Prostate gland (tissue), 2 donors: ENCODE measurements around the gene PDGFRB. TPM values are rescaled to one million over a fixed set of nuclear protein-coding genes. Genes with fewer than 3 reads are reported as not detected.

Experiments
- DNase-seq: peaks from one replicate; pipeline ENCODE4 v3.0.0-alpha.2; 2019; ENCODE audit warnings: low spot score
- H3K27ac ChIP-seq, 2 donors: fragments of 200-600 bp; sonication (generic); 2 replicates each; pipeline ENCODE4 v1.5.1; 2017 to 2019
- H3K27me3 ChIP-seq: fragments of 200-600 bp; sonication (generic); replicated peaks from 2 replicates; pipeline ENCODE4 v1.5.1; 2019; ENCODE audit not compliant: insufficient read depth
- H3K36me3 ChIP-seq, 2 donors: fragments of 200-600 bp; sonication (generic); 1 replicate in 1 of 2; 2 replicates in 1 of 2; pipeline versions ENCODE4 v1.5.1 to v1.8.1; 2017 to 2019
- H3K4me1 ChIP-seq: fragments of 200-600 bp; sonication (generic); replicated peaks from 2 replicates; pipeline ENCODE4 v1.5.1; 2019
- H3K4me3 ChIP-seq, 2 donors: fragments of 200-600 bp; sonication (generic); 2 replicates each; pipeline ENCODE4 v1.5.1; 2017 to 2019
- H3K9me3 ChIP-seq: fragments of 200-600 bp; sonication (generic); 2 replicates; pipeline ENCODE4 v1.5.1; 2017
- CTCF ChIP-seq, 4 experiments: fragments of 200-600 bp in 2 of 4; fragments of 450-650 bp in 2 of 4; sonication (generic) in 2 of 4; IDR thresholded peaks; 1 replicate in 3 of 4; 2 replicates in 1 of 4; pipeline ENCODE4 v1.5.1; 2016 to 2019; ENCODE audit warnings: antibody characterized with exemption in 4 of 4, mild to moderate bottlenecking in 2 of 4, moderate library complexity in 2 of 4
- POLR2A ChIP-seq: fragments of 450-650 bp; IDR thresholded peaks from one replicate; pipeline ENCODE4 v1.6.1; 2016; ENCODE audit warnings: antibody characterized with exemption, mild to moderate bottlenecking
- POLR2AphosphoS5 ChIP-seq: sonication (generic); formaldehyde crosslinking; IDR thresholded peaks from one replicate; pipeline ENCODE4 v1.6.1; 2017; ENCODE audit warnings: antibody characterized with exemption
- WGBS: methylation state at CpG from one replicate; pipeline ENCODE4 v1.1.5; 2018; 5-methylcytosine and 5-hydroxymethylcytosine counted together
- intact Hi-C: fragments of 100-400 bp; cut with DNase I; formaldehyde crosslinking; loops from one replicate; pipeline ENCODE4 v1.14.2; 2022
- total RNA-seq, 2 donors: library from RNA; depleted of rRNA; stranded (reverse); fragments of >200 nt; gene quantifications; one replicate each; pipeline ENCODE4 v1.1.0, GENCODE V29; 2016

The PDGFRB gene
- total RNA-seq, 2 donors from 2014 or later, result 14.5 to 161 TPM

- intact Hi-C loops, result no loop called here
- Histone ChIP-seq H3K27me3 (no peaks in the 10 kb centered on the region), H3K36me3 (no peaks in the 10 kb centered on the region), H3K9me3 (no peaks in the 10 kb centered on the region), H3K4me3 (no peak overlapping the region), H3K4me1 (no peaks in the 10 kb centered on the region), H3K27ac (no peak overlapping the region)
- 92% methylated on average over 8 of the region's 8 CpGs for WGBS
- DNase-seq, result no peak
- TF ChIP-seq CTCF (IDR thresholded peaks at IDR 0.05) (no peak), POLR2A (no peak), POLR2AphosphoS5 (no peak)
Observed at GRCh38 chr5:150077996-150078801, 77.4 kb downstream of the PDGFRB start.

GRCh38 chr5:150077060-150077459, 78.6 kb downstream of the PDGFRB start:
- Histone ChIP-seq H3K4me3 (no peak overlapping the region), H3K4me1 (no peaks in the 10 kb centered on the region), H3K9me3 (no peaks in the 10 kb centered on the region), H3K36me3 (no peaks in the 10 kb centered on the region), H3K27ac (no peak overlapping the region), H3K27me3 (no peaks in the 10 kb centered on the region)
- 85% methylated on average over 8 of the region's 8 CpGs for WGBS
- DNase-seq, result no peak
- TF ChIP-seq POLR2AphosphoS5, result no peak
- no peak for TF ChIP-seq POLR2A
- no peak for TF ChIP-seq CTCF (IDR thresholded peaks at IDR 0.05)
- intact Hi-C loops, result no loop called here

- DNase-seq, result no peak
- no peaks in the 10 kb centered on the region for H3K27me3 ChIP-seq
- no peaks in the 10 kb centered on the region for H3K4me1 ChIP-seq
- no peak for TF ChIP-seq POLR2AphosphoS5
- TF ChIP-seq CTCF (IDR thresholded peaks at IDR 0.05), result no peak
- TF ChIP-seq POLR2A, result no peak
- 80% methylated on average over 4 of the region's 4 CpGs for WGBS
- no peaks in the 10 kb centered on the region for H3K36me3 ChIP-seq
- intact Hi-C loops, result no loop called here
- no peaks in the 10 kb centered on the region for H3K9me3 ChIP-seq
- no peak overlapping the region for H3K4me3 ChIP-seq
- H3K27ac ChIP-seq, result no peak overlapping the region
Observed at GRCh38 chr5:150075806-150076205, 79.8 kb downstream of the PDGFRB start.

GRCh38 chr5:150075233-150075632, 80.4 kb downstream of the PDGFRB start:
- intact Hi-C loops, result no loop called here
- H3K27ac ChIP-seq, result no peak overlapping the region
- TF ChIP-seq POLR2AphosphoS5 (no peak), POLR2A (no peak)
- no peak for DNase-seq
- H3K27me3 ChIP-seq, result no peaks in the 10 kb centered on the region
- H3K9me3 ChIP-seq, result no peaks in the 10 kb centered on the region
- H3K4me3 ChIP-seq, result no peak overlapping the region
- H3K36me3 ChIP-seq, result no peaks in the 10 kb centered on the region
- 67% methylated on average over 4 of the region's 4 CpGs for WGBS
- H3K4me1 ChIP-seq, result no peaks in the 10 kb centered on the region

DNA sequence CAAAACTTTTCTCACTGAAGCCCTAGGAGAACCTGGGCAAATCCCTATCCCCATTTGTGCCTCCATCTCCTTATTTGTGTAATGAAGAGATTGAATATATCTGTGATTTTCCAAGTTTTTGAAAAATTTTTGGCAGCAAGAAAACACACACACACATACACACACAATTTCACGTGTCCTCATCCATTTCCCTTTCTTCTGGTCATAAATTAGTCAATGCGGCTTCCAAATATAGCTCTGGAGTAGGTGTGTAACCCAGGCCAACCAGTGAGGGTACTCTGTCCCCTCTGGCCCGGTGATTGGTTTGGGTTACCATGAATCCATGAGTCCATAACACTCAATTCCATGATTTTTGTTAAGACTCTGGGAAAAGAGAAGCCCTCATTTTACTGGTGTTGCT, 82.0 kb downstream of the PDGFRB start:
- Histone ChIP-seq H3K36me3 (no peaks in the 10 kb centered on the region), H3K4me1 (no peaks in the 10 kb centered on the region), H3K27me3 (no peaks in the 10 kb centered on the region), H3K27ac (no peak overlapping the region), H3K4me3 (no peak overlapping the region), H3K9me3 (no peaks in the 10 kb centered on the region)
- WGBS, result 80% methylated on average over 3 of the region's 3 CpGs
- no peak for TF ChIP-seq CTCF (IDR thresholded peaks at IDR 0.05)
- no peak for TF ChIP-seq POLR2AphosphoS5
- no peak for TF ChIP-seq POLR2A
- DNase-seq, result no peak
- intact Hi-C loops, result no loop called here
